ENCODE data around the gene KCTD2.

KCTD2 gene

DNA sequence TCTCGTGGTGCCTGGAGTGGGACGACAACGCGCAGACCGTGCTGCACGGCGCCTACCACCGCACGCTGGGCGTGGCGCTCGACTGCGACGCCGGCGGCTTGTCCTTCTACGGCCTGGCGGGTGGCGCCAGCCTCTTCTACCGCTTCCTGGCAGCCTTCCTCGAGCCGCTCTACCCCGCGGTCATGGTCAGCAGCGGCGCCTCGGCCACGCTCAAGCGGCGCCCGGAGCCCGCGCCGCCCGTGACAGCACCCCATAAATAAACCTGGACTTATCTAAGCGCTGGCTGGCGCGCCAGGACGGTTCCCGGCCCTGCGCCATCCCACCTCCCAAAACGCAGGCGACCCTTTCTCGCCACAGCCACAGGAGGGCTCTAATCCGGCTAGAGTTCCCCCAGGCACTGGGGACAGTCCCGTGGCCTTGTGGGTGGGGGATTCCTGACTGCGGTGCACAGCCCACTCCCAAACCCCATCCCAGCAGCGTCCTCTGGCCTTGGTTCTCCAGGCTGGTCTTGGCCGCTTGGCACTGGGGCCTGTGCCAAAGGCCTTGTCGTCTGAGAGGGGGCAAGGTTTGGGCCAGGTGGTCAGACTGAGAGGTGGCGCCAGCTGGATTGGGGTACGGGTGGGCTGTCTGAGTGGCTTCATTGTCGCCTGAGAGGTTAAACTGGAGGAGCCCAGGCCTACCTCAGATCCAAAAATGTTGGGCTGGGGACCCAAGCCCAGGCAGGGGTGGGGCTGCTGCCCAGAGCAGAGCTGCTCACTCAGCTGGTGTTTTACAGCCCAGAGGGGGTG, 30.7 kb downstream of the KCTD2 start:
- peak in 6 of 14 donors; percentile 19 to 60 (median 36) for DNase-seq

- peak in 1 of 14 donors; percentile 52 for DNase-seq
Observed at GRCh38 chr17:75078284-75079022, 31.4 kb downstream of the KCTD2 start.

DNA sequence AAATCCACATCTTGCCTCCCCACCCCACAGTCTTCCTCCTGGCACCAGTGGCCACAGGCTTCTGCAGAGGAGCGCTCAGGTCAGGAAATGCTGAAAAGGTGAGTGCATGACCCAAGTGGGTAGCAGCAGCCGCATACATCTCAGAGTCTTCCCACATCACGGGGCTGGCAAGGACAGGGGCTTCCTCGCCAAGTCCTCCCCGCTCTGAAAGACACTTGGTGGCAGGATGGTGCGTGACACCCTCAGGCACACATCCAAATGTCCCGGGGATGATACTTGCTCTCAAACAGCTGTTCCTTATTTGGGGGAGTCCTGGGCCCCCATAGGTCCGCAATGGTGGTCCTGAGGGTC, 32.0 kb downstream of the KCTD2 start:
- no peak for DNase-seq

DNA sequence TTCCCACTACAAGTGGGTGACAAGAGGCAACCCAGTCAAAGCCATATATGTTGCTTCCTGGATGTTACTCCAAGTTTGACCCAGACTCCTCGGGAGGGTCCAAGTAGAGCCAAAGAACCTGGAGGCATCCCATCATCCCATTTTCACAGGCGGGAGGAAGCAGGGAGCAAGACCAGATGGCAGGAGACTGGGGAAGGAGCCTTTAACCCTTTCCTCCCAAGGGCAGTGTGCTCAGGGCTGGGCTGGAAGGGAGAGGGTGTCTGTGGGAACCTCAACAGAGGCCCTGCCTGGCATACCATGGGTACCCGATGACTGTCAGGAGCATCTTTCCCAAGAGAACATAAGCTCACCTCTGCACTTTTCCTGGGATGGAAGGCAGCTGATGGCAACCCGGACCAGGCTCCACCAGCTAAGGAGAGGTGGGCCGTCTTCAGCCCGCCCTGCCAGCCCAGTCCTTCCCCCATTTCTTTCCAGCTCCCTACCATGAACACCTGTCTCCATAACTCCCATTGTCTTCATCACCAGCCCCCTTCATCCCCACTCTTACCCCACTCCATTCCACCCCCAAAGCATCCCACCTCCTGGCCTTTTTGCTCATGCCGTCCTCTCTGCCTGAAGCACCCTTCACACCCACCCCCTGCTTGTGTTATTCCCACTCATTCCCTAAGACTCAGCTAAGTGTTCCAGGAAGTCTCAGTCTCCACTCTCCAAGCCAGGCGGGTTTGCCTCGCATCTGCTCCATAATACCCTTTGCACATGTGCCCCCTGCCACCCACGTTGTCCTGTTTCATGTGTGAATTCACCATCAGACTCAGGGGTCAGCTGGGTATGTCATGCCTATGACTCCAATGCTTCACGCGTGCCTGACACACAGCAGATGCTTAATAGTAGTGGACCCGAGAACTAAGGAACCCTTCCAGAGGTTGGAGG, 34.9 kb downstream of the KCTD2 start:
- DNase-seq: no peak

GRCh38 chr17:75082683-75083082, 35.7 kb downstream of the KCTD2 start:
- no peak for DNase-seq

DNA sequence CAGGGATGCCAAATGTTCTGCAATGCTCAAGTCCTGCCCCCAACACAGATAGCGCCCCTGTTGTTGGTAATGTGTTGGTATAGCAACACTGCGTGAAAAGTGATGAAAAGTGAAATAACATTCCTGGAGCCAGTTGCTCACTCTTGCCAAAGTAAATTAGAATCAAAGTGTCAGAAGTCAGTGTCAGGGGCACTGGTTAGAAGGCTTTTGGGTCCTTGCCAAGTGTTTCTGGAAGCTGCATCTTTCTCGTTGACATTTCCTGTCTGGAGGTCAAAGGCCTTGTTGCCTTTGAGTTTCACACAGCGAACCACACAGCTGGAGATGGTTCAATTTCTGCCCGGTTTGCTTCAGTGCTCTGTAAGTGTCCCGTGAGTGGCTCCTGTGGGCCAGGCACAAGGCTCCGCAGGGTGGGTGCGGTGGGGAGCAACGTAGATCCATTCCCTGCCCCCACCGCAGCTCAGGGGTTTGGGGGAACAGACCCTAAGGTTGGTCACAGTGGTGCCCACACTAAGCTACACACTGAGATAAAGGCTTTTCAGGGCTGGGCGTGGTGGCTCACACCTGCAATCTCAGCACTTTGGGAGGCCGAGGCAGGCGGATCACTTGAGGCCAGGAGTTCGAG, 37.1 kb downstream of the KCTD2 start:
- DNase-seq: no peak

DNA sequence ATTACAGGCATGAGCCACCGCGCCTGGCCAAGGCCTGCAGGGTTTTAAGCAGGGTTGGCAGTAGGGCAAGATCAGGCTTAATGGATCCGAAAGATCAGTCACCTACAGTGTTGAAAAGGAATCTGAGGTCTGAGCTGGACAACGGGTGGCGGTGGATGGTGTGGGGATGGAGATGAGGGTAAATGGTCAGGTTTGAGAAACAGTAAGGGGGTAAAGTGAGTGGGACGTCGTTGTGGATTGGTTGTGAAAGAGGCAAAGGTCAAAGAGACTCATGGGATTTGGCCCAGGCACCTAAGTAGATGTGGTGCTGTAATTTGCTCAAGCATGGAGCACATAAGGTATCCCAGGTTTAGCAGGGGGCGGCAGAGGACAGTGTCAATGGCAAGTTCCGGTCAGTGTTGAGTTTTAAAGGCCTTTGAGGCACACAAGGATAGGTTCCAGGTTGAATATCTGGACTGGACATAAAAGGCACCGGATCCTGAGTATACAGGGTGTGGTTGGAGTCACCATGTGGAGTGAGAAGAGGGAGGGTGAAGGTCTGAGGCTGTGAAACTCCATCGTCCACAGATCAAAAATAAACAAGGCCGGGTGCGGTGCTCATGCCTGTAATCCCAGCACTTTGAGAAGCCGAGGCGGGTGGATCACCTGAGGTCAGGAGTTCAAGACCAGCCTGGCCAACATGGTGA, 39.6 kb downstream of the KCTD2 start:
- no peak for DNase-seq

DNA sequence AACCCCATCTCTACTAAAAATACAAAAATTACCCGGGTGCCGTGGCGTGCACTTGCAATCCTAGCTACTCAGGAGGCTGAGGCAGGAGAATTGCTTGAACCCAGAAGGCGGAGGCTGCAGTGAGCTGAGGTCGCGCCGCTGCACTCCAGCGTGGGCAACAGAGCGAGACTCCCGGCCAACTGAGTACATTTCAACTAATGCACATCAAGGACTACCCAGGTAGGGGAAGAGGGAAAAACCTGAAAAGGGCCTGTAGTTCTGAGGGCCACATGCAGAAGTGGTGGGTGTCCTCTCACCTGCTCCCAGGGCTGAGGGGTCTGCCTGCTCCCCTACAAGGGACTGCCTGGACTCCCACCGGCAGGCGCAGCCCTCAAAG, 40.1 kb downstream of the KCTD2 start:
- no peak for DNase-seq

DNA sequence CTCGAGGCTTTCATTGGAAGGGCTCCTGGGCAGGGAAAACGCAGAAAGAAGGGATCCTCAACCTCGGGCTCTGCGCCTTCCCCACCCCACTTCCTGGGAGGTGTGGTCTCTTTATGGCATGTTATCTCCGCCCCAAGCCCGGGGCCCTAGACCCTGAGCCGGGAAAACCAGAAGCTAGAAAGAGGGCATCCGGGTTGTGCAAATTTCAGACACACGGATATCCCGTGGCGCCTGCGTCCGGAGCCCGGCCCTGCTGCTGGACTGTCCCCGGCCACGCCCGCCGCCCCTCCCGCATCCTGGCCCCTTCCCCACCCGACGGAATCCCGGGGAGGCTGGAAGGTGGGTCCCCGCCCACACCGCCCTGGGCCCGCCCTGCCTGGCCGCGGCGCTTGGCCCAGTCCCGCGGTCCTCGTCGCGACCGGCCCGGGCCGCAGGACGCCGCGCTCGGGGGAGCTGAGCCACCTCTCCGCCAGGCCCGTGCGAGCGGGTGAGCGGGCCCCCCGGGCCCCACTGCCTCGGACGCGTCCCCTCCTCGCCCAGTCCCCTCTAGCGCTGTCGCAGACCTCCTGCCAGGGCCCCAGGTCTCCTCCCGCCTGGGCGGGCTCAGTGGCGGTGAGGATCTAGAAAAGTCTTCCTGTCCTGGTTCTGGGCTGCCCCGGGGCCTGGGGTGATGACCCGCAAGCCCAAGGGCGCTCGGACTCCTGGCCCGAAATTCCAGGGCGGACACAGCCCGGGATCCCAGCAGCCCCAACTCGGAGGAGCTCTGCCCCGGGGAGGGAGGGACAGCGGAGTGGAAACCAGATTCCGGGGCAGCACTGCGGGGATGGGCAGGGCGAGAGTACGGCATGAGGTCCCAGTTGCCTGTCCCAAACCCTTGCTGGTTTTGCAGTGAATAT, 40.8 kb downstream of the KCTD2 start, which contains the start of gene SLC16A5:
Gene SLC16A5 (plus strand): TSS at position 397 of the 896 bp plus-strand sequence. CDS start 5,683 bp downstream, outside the sequence.
- peak in 4 of 14 donors; percentile 15 to 36 (median 30) for DNase-seq

GRCh38 chr17:75088465-75089417, 41.7 kb downstream of the KCTD2 start:
- DNase-seq: no peak

DNA sequence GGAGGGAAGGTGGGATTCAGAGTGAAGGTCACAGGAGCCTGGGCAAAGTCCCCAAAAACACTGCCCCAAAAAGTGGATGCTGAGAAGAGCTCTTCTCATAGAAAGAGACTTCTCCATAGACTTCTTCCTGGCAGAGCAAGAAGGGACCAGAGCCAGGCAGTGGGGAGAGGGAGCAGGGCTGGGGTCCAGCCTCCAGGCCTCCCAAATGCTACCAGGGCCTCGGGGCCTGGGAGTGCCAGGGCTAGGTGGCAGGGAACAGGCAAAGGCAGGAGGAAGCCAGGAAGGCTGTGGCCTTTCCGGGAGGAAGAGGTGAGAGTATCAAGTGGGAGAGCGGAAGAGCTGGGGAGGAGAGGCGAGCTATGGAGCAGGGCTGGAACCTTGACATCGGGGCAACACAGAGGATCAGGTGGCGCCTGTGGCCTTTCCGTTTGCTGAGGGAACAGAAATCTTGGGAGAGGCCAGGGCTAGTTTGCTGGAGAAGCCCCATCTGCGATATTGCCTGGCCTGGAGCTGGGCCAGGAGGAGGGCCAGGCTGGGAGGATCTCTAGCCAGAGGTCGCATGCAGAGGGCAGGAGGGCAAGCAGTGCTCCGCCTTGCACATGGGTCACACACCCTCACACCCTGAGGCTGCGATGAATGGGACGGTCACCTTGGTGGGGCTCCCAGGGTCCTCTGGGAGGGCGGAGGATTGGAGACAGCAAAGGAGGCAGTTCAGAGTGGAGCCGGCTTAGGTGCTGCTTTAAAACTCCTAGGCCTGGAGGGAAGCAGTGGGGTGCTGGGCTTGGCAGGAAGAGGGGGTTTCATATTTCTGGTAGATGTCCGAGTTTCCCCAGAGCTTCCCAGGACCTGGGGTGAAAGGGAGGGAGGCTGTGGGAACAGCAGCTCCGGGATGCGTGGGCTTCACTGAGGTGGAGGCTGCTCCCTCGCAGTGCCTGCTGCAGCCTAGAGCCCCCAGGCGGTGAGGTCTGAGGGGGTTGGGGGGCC, 44.1 kb downstream of the KCTD2 start:
- no peak for DNase-seq

GRCh38 chr17:75091855-75092327, 44.9 kb downstream of the KCTD2 start:
- no peak for DNase-seq

DNA sequence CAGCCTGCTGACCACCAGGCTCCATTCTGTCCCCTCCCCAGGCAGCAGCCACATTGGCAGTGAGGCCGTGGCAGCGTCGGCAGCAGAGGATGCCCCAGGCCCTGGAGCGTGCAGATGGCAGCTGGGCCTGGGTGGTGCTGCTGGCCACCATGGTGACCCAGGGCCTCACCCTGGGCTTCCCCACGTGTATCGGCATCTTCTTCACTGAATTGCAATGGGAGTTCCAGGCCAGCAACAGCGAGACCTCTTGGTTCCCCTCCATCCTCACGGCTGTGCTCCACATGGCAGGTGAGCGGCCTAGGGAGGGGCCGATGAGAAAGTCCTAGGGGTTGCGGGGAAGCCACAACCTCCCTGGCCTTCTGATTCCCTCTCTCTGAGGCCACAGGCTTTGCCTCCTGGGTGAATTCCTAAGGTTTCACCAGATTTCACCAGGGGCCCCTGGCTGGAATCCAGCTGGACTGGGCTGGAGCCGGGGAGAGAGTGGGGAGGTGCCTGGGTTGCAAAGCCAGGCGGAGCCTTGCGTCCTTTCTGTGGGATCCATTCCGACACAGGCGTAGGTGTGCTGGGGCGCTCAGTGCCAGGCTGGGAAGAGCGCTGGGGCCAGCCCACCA, 46.6 kb downstream of the KCTD2 start:
- DNase-seq: no peak

DNA sequence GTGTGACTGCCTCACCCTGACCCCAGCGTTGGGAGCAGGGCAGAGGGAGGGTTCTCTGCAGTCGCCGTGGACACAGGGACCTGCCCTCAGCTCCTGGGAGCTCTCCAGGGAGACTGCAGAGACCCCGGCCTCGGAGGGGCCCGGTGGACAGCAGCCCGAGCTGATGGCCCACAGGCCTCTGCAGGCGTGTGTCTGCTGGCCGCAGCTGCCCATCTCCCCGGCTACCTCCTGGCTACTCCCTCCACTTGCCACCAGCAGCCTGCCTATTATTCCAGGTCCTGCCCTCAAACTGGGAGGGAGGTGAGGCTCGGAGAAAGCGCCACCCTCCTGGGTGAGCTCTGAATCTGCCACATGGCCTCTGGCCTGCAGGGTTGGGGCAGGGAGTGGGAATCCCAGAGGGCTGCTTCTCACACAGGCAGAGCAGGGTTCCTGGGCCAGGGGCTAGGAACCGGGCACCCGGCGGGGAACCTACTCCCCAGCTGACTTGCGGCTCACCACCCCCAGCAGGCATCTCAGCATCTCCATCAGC, 47.9 kb downstream of the KCTD2 start:
- DNase-seq: no peak

- DNase-seq: peak in 6 of 14 donors; percentile 16 to 56 (median 28)
Observed at GRCh38 chr17:75096082-75096625, 49.1 kb downstream of the KCTD2 start.

GRCh38 chr17:75097865-75098264, 50.8 kb downstream of the KCTD2 start:
- no peak for DNase-seq

DNA sequence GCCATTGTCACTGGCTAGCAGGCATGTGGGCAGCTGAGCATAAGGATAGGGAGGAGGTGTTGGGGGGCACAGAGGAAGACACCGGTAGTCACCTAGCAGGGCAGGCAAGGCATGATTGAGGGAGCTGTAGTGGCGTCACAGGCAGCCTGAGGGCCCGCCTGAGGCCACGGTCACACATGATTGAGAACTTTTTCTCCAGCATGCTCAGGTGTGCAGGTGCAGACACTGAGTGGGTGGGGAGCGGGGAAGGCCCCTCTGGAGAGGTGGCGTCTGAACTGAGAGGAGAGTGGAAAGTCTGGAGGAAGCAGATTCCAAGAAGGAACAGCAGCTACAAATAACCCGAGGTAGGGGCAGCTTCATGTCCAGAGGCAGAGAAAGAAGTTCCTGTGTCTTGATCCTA, 51.8 kb downstream of the KCTD2 start:
- no peak for DNase-seq

Data from C1 segment of cervical spinal cord (tissue), 14 donors.